ENCODE measurements around the gene PIP4K2C.
"Not testable (repeated sequence)": the region's sequence is repeated elsewhere in the genome, so short reads cannot be mapped to it uniquely, and the experiment has no call there.

PIP4K2C gene

GRCh38 chr12:57609781-57610553, 19.0 kb downstream of the PIP4K2C start:
- DNase-seq (ENCODE audit: low read depth in 2 of 2): no peak

GRCh38 chr12:57610554-57611107, 19.6 kb downstream of the PIP4K2C start:
- no peak for DNase-seq (ENCODE audit: low read depth in 2 of 2)

GRCh38 chr12:57611108-57611826, 20.3 kb downstream of the PIP4K2C start, which contains the start of gene ARHGEF25:
Gene ARHGEF25 (plus strand): TSS chr12:57611435. CDS start chr12:57611895, 460 bp downstream.
- DNase-seq (ENCODE audit: low read depth in 2 of 2): no peak

GRCh38 chr12:57611827-57612710, 21.1 kb downstream of the PIP4K2C start:
- no peak for DNase-seq (ENCODE audit: low read depth in 2 of 2)

DNA sequence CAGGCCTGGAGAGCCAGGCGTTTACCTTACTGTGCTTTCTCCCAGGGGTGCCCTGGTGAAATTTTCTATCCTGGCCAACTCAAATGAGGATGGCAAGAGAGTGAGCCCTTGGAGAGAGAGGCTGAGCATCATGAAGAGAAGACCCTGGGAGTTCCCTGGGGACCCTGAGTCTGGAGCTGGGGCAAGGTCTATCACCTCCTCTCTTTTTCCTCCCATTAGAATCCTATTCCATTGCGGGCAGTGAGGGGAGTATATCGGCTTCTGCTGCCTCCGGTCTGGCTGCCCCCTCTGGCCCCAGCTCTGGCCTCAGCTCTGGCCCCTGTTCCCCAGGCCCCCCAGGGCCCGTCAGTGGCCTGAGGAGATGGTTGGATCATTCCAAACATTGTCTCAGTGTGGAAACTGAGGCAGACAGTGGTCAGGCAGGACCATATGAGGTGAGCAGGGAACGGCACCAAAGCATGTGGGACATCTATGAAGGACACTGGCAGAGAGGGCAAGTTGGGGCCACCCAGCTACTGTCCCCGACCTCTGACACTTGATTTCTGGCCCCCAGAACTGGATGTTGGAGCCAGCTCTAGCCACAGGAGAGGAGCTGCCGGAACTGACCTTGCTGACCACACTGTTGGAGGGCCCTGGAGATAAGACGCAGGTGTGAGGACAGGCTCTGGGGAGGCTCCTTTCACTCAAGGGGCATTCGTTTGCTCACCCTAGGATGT, 21.9 kb downstream of the PIP4K2C start:
- no peak for DNase-seq (ENCODE audit: low read depth in 2 of 2)

DNA sequence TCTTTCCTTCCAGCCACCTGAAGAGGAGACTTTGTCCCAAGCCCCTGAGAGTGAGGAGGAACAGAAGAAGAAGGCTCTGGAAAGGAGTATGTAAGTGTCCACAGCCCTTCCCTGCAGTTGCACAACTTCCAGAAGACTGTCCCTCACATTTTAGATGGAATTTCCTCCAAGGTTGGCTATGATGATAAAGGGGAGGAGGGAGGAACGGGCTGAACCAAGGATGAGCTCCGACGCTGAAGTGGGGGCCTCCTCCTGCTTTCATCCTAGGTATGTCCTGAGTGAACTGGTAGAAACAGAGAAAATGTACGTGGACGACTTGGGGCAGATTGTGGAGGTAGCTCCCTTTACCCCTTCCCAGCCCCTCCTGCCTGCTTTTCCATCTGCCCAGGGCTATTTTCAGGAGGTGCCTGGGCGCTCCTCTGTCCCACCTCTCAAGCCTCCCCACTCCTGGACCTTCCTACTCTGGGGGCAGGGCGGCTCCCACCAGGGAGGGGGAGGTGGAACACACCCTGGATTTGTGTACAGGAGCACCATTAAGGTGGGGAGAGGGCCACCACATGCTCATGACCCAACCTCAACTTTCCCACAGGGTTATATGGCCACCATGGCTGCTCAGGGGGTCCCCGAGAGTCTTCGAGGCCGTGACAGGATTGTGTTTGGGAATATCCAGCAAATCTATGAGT, 22.6 kb downstream of the PIP4K2C start:
- no peak for DNase-seq (ENCODE audit: low read depth in 2 of 2)

DNA sequence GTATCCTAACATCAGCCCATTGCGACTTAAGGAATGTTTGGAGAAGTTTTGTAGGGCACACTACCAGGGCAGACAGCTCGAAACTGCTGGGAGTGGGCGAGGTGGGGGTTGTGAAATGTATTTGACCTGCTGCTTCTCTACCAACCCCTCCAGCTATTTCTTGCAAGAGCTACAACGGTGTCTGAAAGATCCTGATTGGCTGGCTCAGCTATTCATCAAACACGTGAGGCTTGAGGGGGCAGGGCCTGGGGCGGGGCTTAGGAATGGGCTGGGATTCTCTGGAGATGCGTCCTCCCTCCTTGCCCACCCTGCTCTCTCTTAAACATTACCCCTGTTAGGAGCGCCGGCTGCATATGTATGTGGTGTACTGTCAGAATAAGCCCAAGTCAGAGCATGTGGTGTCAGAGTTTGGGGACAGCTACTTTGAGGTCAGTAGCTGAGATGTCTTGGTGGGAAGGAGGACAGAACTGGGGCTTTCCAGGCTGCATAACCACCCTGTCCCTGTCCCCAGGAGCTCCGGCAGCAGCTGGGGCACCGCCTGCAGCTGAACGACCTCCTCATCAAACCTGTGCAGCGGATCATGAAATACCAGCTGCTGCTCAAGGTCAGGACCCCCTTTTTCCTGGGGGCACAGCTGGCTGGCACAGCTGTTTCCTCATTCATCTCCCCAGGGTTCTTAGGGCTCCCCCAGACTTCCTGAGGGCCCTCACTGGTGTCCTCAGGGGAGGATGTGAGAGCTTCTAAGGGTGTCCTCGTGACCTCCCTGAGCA, 23.4 kb downstream of the PIP4K2C start:
- no peak for DNase-seq (ENCODE audit: low read depth in 2 of 2)

- DNase-seq (ENCODE audit: low read depth in 2 of 2): no peak
Observed at GRCh38 chr12:57614948-57615500, 24.0 kb downstream of the PIP4K2C start.

- no peak for DNase-seq (ENCODE audit: low read depth in 2 of 2)
Observed at GRCh38 chr12:57615637-57616036, 24.6 kb downstream of the PIP4K2C start.

DNA sequence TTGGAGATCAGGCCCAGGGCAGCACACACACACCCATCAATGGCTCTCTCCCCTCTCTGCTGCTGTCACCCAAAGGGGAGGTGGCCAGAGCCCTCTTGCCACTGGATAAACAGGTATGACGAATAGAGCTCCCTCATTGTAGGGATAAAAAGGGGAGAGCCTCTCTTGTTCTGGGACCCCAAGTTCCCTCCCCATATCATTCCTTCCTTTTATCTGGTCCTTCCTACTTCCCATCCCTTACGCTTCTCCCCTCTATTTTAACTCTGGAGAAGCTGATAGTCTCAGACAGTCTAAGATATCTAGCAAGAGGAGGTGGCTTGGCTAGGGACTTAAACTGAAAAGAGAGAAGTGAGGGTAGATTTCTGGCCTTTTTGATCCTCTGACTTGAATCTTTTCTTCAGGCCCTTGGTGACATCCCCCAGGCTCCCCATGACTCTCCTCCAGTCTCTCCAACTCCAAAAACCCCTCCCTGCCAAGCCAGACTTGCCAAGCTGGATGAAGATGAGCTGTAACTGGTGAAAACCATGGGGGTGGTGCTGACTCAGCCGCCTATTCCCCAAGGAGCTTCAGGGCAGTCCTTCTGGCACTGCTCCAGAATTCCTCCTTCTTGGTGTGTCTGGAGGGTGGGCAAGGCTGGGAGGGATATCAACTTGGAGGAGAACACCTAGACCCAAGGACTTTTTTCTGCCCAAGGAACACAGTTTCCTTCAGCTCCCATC, 25.6 kb downstream of the PIP4K2C start:
- DNase-seq (ENCODE audit: low read depth in 2 of 2): no peak

DNA sequence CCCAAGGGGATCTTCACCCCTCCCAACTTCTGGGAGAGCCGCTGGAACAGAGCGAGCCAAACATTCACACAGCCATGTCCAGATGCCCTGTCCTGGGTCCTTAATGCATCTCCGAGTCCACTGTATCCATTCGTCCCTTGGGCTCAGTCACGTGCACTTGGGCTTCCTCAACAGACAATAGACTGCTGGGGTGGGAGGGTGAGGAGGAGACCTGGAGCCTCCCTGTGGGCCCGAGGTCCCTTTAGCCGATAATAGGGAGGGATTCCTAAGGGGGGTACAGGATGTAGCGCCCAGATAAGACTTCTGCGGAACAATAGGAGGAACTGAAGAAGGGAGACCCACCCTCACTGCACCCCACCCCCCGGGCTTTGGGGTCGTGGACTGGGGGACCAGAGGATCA, 26.9 kb downstream of the PIP4K2C start:
- no peak for DNase-seq (ENCODE audit: low read depth in 2 of 2)

DNA sequence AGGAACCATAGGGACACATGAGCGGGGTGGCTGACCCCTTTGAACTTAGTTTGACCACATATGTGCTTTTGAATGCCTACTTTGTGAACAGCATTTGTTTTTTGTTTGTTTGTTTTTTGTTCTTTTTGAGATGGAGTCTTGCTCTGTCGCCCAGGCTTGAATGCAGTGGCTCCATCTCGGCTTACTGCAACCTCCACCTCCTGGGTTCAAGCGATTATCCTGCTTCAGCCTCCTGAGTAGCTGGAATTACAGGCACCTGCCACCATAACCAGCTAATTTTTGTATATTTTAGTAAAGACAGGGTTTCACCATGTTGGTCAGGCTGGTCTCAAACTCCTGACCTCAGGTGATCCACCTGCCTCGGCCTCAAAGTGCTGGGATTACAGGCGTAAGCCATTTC, 27.4 kb downstream of the PIP4K2C start:
- DNase-seq (ENCODE audit: low read depth in 2 of 2): not testable (repeated sequence)

DNA sequence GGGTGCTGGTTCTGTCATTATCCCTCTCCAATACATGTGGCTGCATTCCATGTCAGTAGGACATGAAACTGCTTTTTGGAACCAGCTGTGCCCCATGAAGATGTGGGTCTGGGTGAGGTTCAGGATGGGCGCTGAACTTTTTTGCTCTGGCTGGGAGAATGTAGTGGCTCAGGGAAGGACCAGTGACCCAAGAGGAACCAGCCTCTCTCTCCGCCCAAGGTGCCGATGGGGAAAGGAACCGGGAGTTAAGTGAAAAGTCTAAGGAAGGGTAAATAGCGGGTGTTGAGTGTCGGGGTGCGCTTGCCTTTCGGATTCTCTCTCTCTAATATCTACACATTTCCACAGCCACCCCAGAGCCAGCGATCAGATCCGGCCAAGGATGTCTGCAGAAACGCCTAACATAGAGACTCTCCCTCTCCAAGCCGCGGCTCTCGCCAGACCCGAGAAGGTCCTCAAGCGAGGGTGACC, 28.0 kb downstream of the PIP4K2C start:
- DNase-seq (ENCODE audit: low read depth in 2 of 2): no peak

DNA sequence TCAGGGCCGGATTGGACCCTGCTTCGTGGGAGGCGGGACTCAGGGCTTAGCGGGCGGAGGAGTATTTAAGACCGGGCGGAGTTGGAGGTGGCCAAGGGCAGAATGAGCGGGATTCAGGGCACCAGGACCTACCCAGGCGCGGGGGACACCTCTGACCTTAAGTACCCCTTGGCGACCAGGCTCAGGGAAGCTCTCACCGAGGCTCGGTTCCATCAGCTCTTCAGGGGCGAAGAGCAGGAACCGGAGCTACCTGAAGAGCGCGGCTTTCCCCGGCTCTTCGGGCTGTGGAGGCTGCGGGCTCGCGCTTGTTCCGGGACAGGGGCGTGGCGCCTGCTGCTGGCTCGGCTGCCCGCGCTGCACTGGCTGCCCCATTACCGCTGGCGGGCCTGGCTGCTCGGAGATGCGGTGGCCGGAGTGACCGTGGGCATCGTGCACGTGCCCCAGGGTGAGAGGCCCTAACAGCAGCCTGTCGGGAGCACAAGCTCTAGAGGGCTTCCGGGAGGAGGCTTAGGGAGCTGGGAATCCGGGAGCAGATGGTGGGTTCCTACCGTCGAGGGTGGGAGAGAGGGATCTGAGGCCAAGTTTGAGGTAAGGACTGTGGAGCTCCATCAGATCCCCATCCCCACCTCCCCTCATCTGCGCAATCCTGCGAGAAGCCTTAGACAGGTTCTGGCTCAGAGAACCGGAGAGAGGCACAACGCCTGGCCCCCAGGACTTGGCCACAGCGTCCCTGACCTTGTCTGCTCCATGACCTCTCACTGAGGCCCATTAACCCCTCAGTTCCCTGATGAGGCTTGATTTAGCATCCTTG, 28.6 kb downstream of the PIP4K2C start:
- DNase-seq (ENCODE audit: low read depth in 2 of 2): no peak

- DNase-seq (ENCODE audit: low read depth in 2 of 2): no peak
Observed at GRCh38 chr12:57620245-57620935, 29.4 kb downstream of the PIP4K2C start.

DNA sequence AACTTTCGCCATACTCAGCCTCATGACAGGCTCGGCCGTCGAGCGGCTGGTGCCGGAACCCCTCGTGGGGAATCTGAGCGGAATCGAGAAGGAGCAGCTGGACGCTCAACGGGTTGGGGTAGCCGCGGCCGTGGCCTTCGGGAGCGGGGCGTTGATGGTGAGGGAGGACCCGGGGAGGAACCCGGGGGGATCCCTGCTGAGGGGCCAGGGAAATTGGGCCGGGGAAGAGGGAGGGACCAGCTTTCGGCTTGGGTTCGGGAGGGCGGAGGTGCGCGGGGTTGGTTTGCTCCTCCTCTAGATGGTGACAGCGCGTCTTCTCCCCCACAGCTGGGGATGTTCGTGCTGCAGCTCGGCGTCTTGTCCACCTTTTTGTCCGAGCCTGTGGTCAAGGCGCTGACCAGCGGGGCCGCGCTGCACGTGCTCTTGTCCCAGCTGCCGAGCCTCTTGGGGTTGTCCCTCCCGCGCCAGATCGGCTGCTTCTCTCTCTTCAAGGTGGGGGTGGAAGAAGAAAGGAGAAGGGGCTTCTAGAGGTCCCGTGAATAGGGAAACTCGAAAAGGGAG, 30.0 kb downstream of the PIP4K2C start:
- no peak for DNase-seq (ENCODE audit: low read depth in 2 of 2)
